GM06990 (cell line): ENCODE measurements around the gene LCOR.

Source experiments
- DNase-seq: peaks from one replicate; pipeline ENCODE4 v3.0.0-alpha.2; 2011; ENCODE audit not compliant: insufficient read length; ENCODE audit errors: extremely low read depth
- H3K27me3 ChIP-seq: replicated peaks from 2 replicates; pipeline ENCODE4 v1.6.0; 2011; ENCODE audit warnings: low read length; ENCODE audit not compliant: control insufficient read depth, insufficient read depth
- H3K36me3 ChIP-seq: 2 replicates; pipeline ENCODE4 v1.5.1; 2011; ENCODE audit warnings: low read length; ENCODE audit not compliant: control insufficient read depth, insufficient read depth
- H3K4me3 ChIP-seq: replicated peaks from 2 replicates; pipeline ENCODE4 v1.5.1; 2011; ENCODE audit warnings: low read depth, mild to moderate bottlenecking, control low read depth, low read length
- CTCF ChIP-seq: IDR thresholded peaks from 2 replicates; pipeline ENCODE4 v1.5.1; 2011; ENCODE audit warnings: low read length, control low read depth, mild to moderate bottlenecking, inconsistent platforms; ENCODE audit not compliant: insufficient read depth, poor library complexity, severe bottlenecking

The LCOR gene

GRCh38 chr10:96858706-96859050 is 26.6 kb downstream of the LCOR start:
- Histone ChIP-seq H3K27me3 (no peaks in the 10 kb centered on the region), H3K36me3 (no peaks in the 10 kb centered on the region; the same call in none of the 2 replicates), H3K4me3 (no peak overlapping the region)
- TF ChIP-seq CTCF = no peak
- no peak for DNase-seq

- H3K4me3 ChIP-seq = no peak overlapping the region
- no peaks in the 10 kb centered on the region for H3K27me3 ChIP-seq
- DNase-seq = no peak
- H3K36me3 ChIP-seq = no peaks in the 10 kb centered on the region; the same call in none of the 2 replicates
- TF ChIP-seq CTCF = no peak
Observed at GRCh38 chr10:96860631-96861277, 28.7 kb downstream of the LCOR start.

GRCh38 chr10:96863922-96864543 is 31.9 kb downstream of the LCOR start:
- Histone ChIP-seq H3K36me3 (no peaks in the 10 kb centered on the region; the same call in none of the 2 replicates), H3K4me3 (no peak overlapping the region), H3K27me3 (no peaks in the 10 kb centered on the region)
- TF ChIP-seq CTCF = no peak
- DNase-seq = peak; percentile 44

GRCh38 chr10:96873086-96873485 is 41.0 kb downstream of the LCOR start:
- Histone ChIP-seq H3K4me3 (no peak overlapping the region), H3K36me3 (no peaks in the 10 kb centered on the region), H3K27me3 (no peaks in the 10 kb centered on the region)
- TF ChIP-seq CTCF = no peak
- DNase-seq = no peak

- no peak for DNase-seq
- TF ChIP-seq CTCF = no peak
- Histone ChIP-seq H3K4me3 (no peak overlapping the region), H3K36me3 (no peaks in the 10 kb centered on the region), H3K27me3 (no peaks in the 10 kb centered on the region)
Observed at GRCh38 chr10:96873756-96874467, 41.8 kb downstream of the LCOR start.
